HepG2 (cell line): ENCODE results near the gene MRPL14. TPM values are rescaled to one million over a fixed set of nuclear protein-coding genes. Genes with fewer than 3 reads are reported as not detected.

Experiments used
- EZH2 ChIP-seq: conservative IDR thresholded peaks from 2 replicates; pipeline ENCODE4 v1.6.1; 2012; ENCODE audit warnings: mild to moderate bottlenecking, low read depth, low read length, moderate library complexity
- FOXM1 ChIP-seq: sonication (generic); formaldehyde crosslinking; IDR thresholded peaks from 2 replicates; pipeline ENCODE4 v1.5.0; 2020; ENCODE audit warnings: missing genetic modification reagents
- FOXO4 ChIP-seq: sonication (generic); formaldehyde crosslinking; conservative IDR thresholded peaks from 2 replicates; pipeline ENCODE4 v1.8.1; 2023; ENCODE audit warnings: missing genetic modification reagents
- KDM2A ChIP-seq: sonication (generic); formaldehyde crosslinking; IDR thresholded peaks from 2 replicates; pipeline ENCODE4 v1.4.0; 2020; ENCODE audit warnings: low read depth, missing genetic modification reagents, borderline replicate concordance
- MEIS1 ChIP-seq: sonication (generic); formaldehyde crosslinking; IDR thresholded peaks from 2 replicates; pipeline ENCODE4 v1.9.0; 2021; ENCODE audit warnings: mild to moderate bottlenecking, missing genetic modification reagents, moderate library complexity, borderline replicate concordance
- MTERF4 ChIP-seq: sonication (generic); formaldehyde crosslinking; IDR thresholded peaks from 2 replicates; pipeline ENCODE4 v1.8.0; 2023; ENCODE audit warnings: mild to moderate bottlenecking, missing genetic modification reagents
- SMAD3 ChIP-seq: sonication (generic); formaldehyde crosslinking; IDR thresholded peaks from 2 replicates; pipeline ENCODE4 v1.4.0; 2020; ENCODE audit warnings: missing genetic modification reagents
- SP2 ChIP-seq: sonication (generic); formaldehyde crosslinking; IDR thresholded peaks from 2 replicates; pipeline ENCODE4 v1.5.1; 2020; ENCODE audit warnings: mild to moderate bottlenecking, missing genetic modification reagents
- SYNCRIP ChIP-seq: fragments of 200-400 bp; formaldehyde crosslinking; IDR thresholded peaks from 2 replicates; pipeline ENCODE4 v1.6.1; 2018; ENCODE audit warnings: mild to moderate bottlenecking, low read depth, low read length; ENCODE audit not compliant: insufficient read depth
- TCF12 ChIP-seq, 2 experiments: fragments of 450-650 bp in 1 of 2; sonication (generic) in 1 of 2; formaldehyde crosslinking in 1 of 2; IDR thresholded peaks; 2 replicates each; pipeline versions ENCODE4 v1.6.1 to v1.8.0; 2017 to 2022; ENCODE audit warnings: antibody characterized with exemption in 1 of 2, mild to moderate bottlenecking in 1 of 2, missing genetic modification reagents in 1 of 2, moderate library complexity in 1 of 2
- YY1 ChIP-seq: IDR thresholded peaks from 2 replicates; pipeline ENCODE4 v1.6.1; 2011; ENCODE audit warnings: low read length, low read depth, moderate library complexity, mild to moderate bottlenecking; ENCODE audit not compliant: insufficient read depth, insufficient replicate concordance
- ZFP1 ChIP-seq: IDR thresholded peaks from 2 replicates; pipeline ENCODE4 v1.6.1; 2016
- ZKSCAN8 ChIP-seq: IDR thresholded peaks from 2 replicates; pipeline ENCODE4 v1.6.1; 2016; ENCODE audit warnings: borderline replicate concordance, missing genetic modification reagents, missing compliant biosample characterization
- ZNF570 ChIP-seq: sonication (generic); formaldehyde crosslinking; IDR thresholded peaks from 2 replicates; pipeline ENCODE4 v1.4.0; 2020; ENCODE audit warnings: mild to moderate bottlenecking, missing genetic modification reagents, borderline replicate concordance
- ZNF574 ChIP-seq: sonication (generic); formaldehyde crosslinking; IDR thresholded peaks from 2 replicates; pipeline ENCODE4 v1.4.0; 2020; ENCODE audit warnings: missing genetic modification reagents
- ZNF619 ChIP-seq: sonication (generic); formaldehyde crosslinking; IDR thresholded peaks from 2 replicates; pipeline ENCODE4 v1.4.0; 2020; ENCODE audit warnings: mild to moderate bottlenecking, missing genetic modification reagents
- ZNF652 ChIP-seq: IDR thresholded peaks from 2 replicates; pipeline ENCODE4 v1.6.1; 2016; ENCODE audit warnings: low read depth, borderline replicate concordance
- ZNF713 ChIP-seq: sonication (generic); formaldehyde crosslinking; IDR thresholded peaks from 2 replicates; pipeline ENCODE4 v1.4.0; 2020; ENCODE audit warnings: mild to moderate bottlenecking, missing genetic modification reagents
- ZNF720 ChIP-seq: sonication (generic); formaldehyde crosslinking; IDR thresholded peaks from 2 replicates; pipeline ENCODE4 v1.4.0; 2020; ENCODE audit warnings: missing genetic modification reagents
- polyA plus RNA-seq, 8 experiments: library from polyadenylated mRNA; depleted of rRNA in 3 of 8; stranded (reverse) in 7 of 8; unstranded in 1 of 8; fragments of >200 nt; fragmentation: Illumina TruSeq in 4 of 8; extraction: Trizol in 4 of 8; gene quantifications; 2 replicates each; pipeline versions ENCODE4 v1.2.1 to v1.2.3, GENCODE V29; 2011 to 2016; ENCODE audit warnings: low read depth in 4 of 8, missing spikeins in 1 of 8, mixed read lengths in 1 of 8; ENCODE audit not compliant: insufficient read depth in 1 of 8
- total RNA-seq, 5 experiments: library from RNA; depleted of rRNA; stranded (reverse); fragments of >200 nt; fragmentation: Illumina TruSeq; extraction: Trizol; gene quantifications; 2 replicates each; pipeline ENCODE4 v1.2.3, GENCODE V29; 2016; ENCODE audit warnings: low read depth in 1 of 5
- TF ChIP-seq, protein P1 (sequence below): sonication (generic); formaldehyde crosslinking; IDR thresholded peaks from 2 replicates; pipeline ENCODE4 v1.5.0; 2020; ENCODE audit warnings: mild to moderate bottlenecking, missing genetic modification reagents
- TF ChIP-seq, protein P2 (sequence below): sonication (generic); formaldehyde crosslinking; IDR thresholded peaks from 2 replicates; pipeline ENCODE4 v1.4.0; 2020; ENCODE audit warnings: missing genetic modification reagents, low read depth, mild to moderate bottlenecking, borderline replicate concordance

MRPL14 gene
- total and polyA plus RNA-seq, 2 of the 13 experiments (the other 11 are each of a cell fraction or from before 2014, with no cell fraction given), result 157 to 178 TPM

GRCh38 chr6:44096612-44097011 lies 30.6 kb downstream of the MRPL14 start (continued):
- TF ChIP-seq, protein P1, sequence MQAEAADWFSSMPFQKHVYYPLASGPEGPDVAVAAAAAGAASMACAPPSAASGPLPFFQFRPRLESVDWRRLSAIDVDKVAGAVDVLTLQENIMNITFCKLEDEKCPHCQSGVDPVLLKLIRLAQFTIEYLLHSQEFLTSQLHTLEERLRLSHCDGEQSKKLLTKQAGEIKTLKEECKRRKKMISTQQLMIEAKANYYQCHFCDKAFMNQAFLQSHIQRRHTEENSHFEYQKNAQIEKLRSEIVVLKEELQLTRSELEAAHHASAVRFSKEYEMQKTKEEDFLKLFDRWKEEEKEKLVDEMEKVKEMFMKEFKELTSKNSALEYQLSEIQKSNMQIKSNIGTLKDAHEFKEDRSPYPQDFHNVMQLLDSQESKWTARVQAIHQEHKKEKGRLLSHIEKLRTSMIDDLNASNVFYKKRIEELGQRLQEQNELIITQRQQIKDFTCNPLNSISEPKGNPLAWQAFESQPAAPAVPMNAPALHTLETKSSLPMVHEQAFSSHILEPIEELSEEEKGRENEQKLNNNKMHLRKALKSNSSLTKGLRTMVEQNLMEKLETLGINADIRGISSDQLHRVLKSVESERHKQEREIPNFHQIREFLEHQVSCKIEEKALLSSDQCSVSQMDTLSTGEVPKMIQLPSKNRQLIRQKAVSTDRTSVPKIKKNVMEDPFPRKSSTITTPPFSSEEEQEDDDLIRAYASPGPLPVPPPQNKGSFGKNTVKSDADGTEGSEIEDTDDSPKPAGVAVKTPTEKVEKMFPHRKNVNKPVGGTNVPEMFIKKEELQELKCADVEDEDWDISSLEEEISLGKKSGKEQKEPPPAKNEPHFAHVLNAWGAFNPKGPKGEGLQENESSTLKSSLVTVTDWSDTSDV (CRISPR knock-in tag), result no peak
- TF ChIP-seq ZKSCAN8 (CRISPR knock-in tag) (0 out of 2 replicates have a peak, but pooled peaks have one; percentile 57), MTERF4 (no peak), SYNCRIP (no peak), KDM2A (CRISPR knock-in tag) (0 out of 2 replicates have a peak, but pooled peaks have one; percentile 56), EZH2 (no peak), SMAD3 (CRISPR knock-in tag) (peak; percentile 65; the same call in 1 of the 2 replicates), ZNF720 (CRISPR knock-in tag) (0 out of 2 replicates have a peak, but pooled peaks have one; percentile 35), YY1 (no peak), TCF12 (IDR thresholded peaks at IDR 0.05) (no peak), TCF12 (CRISPR knock-in tag; IDR thresholded peaks at IDR 0.05) (no peak), ZNF574 (CRISPR knock-in tag) (no peak; the same call in 1 of the 2 replicates), ZNF570 (CRISPR knock-in tag) (no peak), FOXO4 (CRISPR knock-in tag) (0 out of 2 replicates have a peak, but pooled peaks have one; percentile 60), FOXM1 (no peak), ZNF713 (CRISPR knock-in tag) (0 out of 2 replicates have a peak, but pooled peaks have one; percentile 58), ZFP1 (no peak), MEIS1 (CRISPR knock-in tag) (no peak; the same call in 1 of the 2 replicates), SP2 (CRISPR knock-in tag) (no peak), ZNF619 (CRISPR knock-in tag) (0 out of 2 replicates have a peak, but pooled peaks have one; percentile 41), ZNF652 (CRISPR knock-in tag) (no peak; the same call in 1 of the 2 replicates)
- TF ChIP-seq, protein P2, sequence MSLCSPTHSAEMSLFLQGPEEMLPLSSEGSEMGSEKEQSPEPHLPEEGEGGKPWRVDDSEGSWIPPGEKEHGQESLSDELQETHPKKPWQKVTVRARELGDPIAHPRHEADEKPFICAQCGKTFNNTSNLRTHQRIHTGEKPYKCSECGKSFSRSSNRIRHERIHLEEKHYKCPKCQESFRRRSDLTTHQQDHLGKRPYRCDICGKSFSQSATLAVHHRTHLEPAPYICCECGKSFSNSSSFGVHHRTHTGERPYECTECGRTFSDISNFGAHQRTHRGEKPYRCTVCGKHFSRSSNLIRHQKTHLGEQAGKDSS (CRISPR knock-in tag), result peak; percentile 75; the same call in 1 of the 2 replicates
